ENCODE measurements around the gene CALCOCO1. TPM values are rescaled to one million over a fixed set of nuclear protein-coding genes. Genes with fewer than 3 reads are reported as not detected.

The CALCOCO1 gene
- total and polyA plus RNA-seq, 2 of the 13 experiments (the other 11 are each of a cell fraction or from before 2014, with no cell fraction given): 7.7 to 47.7 TPM

GRCh38 chr12:53659011-53659551 is 68.2 kb downstream of the CALCOCO1 start (continued):
- TF ChIP-seq, protein P1, sequence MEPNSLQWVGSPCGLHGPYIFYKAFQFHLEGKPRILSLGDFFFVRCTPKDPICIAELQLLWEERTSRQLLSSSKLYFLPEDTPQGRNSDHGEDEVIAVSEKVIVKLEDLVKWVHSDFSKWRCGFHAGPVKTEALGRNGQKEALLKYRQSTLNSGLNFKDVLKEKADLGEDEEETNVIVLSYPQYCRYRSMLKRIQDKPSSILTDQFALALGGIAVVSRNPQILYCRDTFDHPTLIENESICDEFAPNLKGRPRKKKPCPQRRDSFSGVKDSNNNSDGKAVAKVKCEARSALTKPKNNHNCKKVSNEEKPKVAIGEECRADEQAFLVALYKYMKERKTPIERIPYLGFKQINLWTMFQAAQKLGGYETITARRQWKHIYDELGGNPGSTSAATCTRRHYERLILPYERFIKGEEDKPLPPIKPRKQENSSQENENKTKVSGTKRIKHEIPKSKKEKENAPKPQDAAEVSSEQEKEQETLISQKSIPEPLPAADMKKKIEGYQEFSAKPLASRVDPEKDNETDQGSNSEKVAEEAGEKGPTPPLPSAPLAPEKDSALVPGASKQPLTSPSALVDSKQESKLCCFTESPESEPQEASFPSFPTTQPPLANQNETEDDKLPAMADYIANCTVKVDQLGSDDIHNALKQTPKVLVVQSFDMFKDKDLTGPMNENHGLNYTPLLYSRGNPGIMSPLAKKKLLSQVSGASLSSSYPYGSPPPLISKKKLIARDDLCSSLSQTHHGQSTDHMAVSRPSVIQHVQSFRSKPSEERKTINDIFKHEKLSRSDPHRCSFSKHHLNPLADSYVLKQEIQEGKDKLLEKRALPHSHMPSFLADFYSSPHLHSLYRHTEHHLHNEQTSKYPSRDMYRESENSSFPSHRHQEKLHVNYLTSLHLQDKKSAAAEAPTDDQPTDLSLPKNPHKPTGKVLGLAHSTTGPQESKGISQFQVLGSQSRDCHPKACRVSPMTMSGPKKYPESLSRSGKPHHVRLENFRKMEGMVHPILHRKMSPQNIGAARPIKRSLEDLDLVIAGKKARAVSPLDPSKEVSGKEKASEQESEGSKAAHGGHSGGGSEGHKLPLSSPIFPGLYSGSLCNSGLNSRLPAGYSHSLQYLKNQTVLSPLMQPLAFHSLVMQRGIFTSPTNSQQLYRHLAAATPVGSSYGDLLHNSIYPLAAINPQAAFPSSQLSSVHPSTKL (CRISPR knock-in tag; IDR thresholded peaks at IDR 0.05): peak; percentile 75
- TF ChIP-seq KDM3A (CRISPR knock-in tag; IDR thresholded peaks at IDR 0.05; ENCODE audit: low read depth) (no peak), ZNF678 (CRISPR knock-in tag; IDR thresholded peaks at IDR 0.05) (no peak), KLF9 (CRISPR knock-in tag; IDR thresholded peaks at IDR 0.05; ENCODE audit: low read depth) (no peak), CCDC6 (CRISPR knock-in tag; IDR thresholded peaks at IDR 0.05) (no peak), ZNF20 (CRISPR knock-in tag; IDR thresholded peaks at IDR 0.05) (no peak), ATF2 (CRISPR knock-in tag; IDR thresholded peaks at IDR 0.05) (no peak), CREM (IDR thresholded peaks at IDR 0.05) (no peak), CREM (CRISPR knock-in tag; IDR thresholded peaks at IDR 0.05) (no peak), ZNF235 (CRISPR knock-in tag; IDR thresholded peaks at IDR 0.05; ENCODE audit: borderline replicate concordance) (no peak), MIER2 (CRISPR knock-in tag; IDR thresholded peaks at IDR 0.05) (no peak), ZNF234 (CRISPR knock-in tag; conservative IDR thresholded peaks at IDR 0.05) (no peak), REL (CRISPR knock-in tag; conservative IDR thresholded peaks at IDR 0.05) (no peak), NRL (CRISPR knock-in tag; IDR thresholded peaks at IDR 0.05; ENCODE audit: borderline replicate concordance) (no peak), ZBTB7A (CRISPR knock-in tag; IDR thresholded peaks at IDR 0.05) (no peak), SIN3A (IDR thresholded peaks at IDR 0.05; ENCODE audit: borderline replicate concordance, low read depth, low read length) (no peak), ZNF576 (CRISPR knock-in tag; IDR thresholded peaks at IDR 0.05) (no peak), ZNF841 (CRISPR knock-in tag; IDR thresholded peaks at IDR 0.05; ENCODE audit: borderline replicate concordance) (no peak), HMG20A (CRISPR knock-in tag; IDR thresholded peaks at IDR 0.05; ENCODE audit: borderline replicate concordance) (peak; percentile 74; the same call in 1 of the 2 replicates)
- TF ChIP-seq, protein P2, sequence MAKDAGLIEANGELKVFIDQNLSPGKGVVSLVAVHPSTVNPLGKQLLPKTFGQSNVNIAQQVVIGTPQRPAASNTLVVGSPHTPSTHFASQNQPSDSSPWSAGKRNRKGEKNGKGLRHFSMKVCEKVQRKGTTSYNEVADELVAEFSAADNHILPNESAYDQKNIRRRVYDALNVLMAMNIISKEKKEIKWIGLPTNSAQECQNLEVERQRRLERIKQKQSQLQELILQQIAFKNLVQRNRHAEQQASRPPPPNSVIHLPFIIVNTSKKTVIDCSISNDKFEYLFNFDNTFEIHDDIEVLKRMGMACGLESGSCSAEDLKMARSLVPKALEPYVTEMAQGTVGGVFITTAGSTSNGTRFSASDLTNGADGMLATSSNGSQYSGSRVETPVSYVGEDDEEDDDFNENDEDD (CRISPR knock-in tag; IDR thresholded peaks at IDR 0.05; ENCODE audit: borderline replicate concordance): 0 out of 2 replicates have a peak, but pooled peaks have one; percentile 22
- TF ChIP-seq, protein P3, sequence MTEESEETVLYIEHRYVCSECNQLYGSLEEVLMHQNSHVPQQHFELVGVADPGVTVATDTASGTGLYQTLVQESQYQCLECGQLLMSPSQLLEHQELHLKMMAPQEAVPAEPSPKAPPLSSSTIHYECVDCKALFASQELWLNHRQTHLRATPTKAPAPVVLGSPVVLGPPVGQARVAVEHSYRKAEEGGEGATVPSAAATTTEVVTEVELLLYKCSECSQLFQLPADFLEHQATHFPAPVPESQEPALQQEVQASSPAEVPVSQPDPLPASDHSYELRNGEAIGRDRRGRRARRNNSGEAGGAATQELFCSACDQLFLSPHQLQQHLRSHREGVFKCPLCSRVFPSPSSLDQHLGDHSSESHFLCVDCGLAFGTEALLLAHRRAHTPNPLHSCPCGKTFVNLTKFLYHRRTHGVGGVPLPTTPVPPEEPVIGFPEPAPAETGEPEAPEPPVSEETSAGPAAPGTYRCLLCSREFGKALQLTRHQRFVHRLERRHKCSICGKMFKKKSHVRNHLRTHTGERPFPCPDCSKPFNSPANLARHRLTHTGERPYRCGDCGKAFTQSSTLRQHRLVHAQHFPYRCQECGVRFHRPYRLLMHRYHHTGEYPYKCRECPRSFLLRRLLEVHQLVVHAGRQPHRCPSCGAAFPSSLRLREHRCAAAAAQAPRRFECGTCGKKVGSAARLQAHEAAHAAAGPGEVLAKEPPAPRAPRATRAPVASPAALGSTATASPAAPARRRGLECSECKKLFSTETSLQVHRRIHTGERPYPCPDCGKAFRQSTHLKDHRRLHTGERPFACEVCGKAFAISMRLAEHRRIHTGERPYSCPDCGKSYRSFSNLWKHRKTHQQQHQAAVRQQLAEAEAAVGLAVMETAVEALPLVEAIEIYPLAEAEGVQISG (CRISPR knock-in tag; IDR thresholded peaks at IDR 0.05): peak; percentile 59

Data from HepG2 (cell line).